ENCODE measurements around the gene DHRSX. TPM values are rescaled to one million over a fixed set of nuclear protein-coding genes. Genes with fewer than 3 reads are reported as not detected.

The DHRSX gene
- total and polyA plus RNA-seq, 2 donors (not counting 1 experiment from before 2014, with no cell fraction given) = 18.8 to 39.0 TPM

DNA sequence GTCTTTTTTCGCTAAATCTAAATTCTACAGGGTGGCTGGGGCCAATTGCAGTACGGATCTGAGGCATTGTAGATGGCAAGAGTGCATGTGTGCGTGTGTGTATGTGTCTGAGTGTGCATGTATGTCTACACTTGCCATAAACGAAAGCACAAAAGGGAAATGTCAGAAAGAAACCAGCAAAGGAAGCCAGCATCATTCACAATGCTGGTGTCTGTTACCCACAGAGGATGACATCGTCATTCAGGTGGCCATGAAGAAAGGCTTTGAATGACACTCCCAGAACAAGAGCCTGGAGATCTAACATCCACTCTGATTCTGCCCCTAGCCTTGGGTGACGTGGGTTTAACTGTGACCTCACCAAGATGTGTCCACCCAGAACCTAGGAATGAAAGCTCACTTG, 124.6 kb downstream of the DHRSX start:
- POLR2A ChIA-PET = no interaction called here
- H3K4me1 ChIP-seq (ENCODE audit: control insufficient read depth in 2 of 2, insufficient read depth in 2 of 2, low read length in 2 of 2) = peaks cover 0 to 6% of the 10 kb centered on the region in 2 donors
- H4K20me1 ChIP-seq (ENCODE audit: control insufficient read depth, insufficient read depth, low read length, poor library complexity, severe bottlenecking) = no peaks in the 10 kb centered on the region
- H3K27me3 ChIP-seq (replicated peaks in 1 of 4; ENCODE audit: control extremely low read depth in 1 of 4, control insufficient read depth in 3 of 4, insufficient read depth in 4 of 4, low read length in 3 of 4) = no peaks in the 10 kb centered on the region
- DNase-seq = no peak
- peaks cover 0 to 6% (median 0%) of the 10 kb centered on the region in 3 donors for H3K9me3 ChIP-seq (ENCODE audit: control extremely low read depth in 1 of 3, control insufficient read depth in 2 of 3, insufficient read depth in 1 of 3, low read length in 2 of 3)
- H3K9ac ChIP-seq (ENCODE audit: low read length) = no peak overlapping the region
- WGBS (ENCODE audit: insufficient coverage) = 91% methylated on average over 6 of the region's 6 CpGs
- no peak overlapping the region for H3K27ac Mint-ChIP-seq
- intact Hi-C loops (cut with micrococcal nuclease) = no loop called here
- no peak for ATAC-seq (ENCODE audit: low read depth)
- peaks cover 3% of the 10 kb centered on the region for H3K4me1 Mint-ChIP-seq
- TF ChIP-seq, protein P1, sequence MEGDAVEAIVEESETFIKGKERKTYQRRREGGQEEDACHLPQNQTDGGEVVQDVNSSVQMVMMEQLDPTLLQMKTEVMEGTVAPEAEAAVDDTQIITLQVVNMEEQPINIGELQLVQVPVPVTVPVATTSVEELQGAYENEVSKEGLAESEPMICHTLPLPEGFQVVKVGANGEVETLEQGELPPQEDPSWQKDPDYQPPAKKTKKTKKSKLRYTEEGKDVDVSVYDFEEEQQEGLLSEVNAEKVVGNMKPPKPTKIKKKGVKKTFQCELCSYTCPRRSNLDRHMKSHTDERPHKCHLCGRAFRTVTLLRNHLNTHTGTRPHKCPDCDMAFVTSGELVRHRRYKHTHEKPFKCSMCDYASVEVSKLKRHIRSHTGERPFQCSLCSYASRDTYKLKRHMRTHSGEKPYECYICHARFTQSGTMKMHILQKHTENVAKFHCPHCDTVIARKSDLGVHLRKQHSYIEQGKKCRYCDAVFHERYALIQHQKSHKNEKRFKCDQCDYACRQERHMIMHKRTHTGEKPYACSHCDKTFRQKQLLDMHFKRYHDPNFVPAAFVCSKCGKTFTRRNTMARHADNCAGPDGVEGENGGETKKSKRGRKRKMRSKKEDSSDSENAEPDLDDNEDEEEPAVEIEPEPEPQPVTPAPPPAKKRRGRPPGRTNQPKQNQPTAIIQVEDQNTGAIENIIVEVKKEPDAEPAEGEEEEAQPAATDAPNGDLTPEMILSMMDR (IDR thresholded peaks at IDR 0.05) = no peak
- H3K4me3 ChIP-seq (ENCODE audit: control extremely low read depth in 1 of 5, extremely low read depth in 1 of 5, insufficient read depth in 1 of 5, low read depth in 2 of 5, low read length in 4 of 5) = no peak overlapping the region
- H3K9me3 Mint-ChIP-seq (ENCODE audit: insufficient read depth) = peaks cover 3% of the 10 kb centered on the region
- H3K4me2 ChIP-seq (replicated peaks; ENCODE audit: low read depth, low read length, poor library complexity, severe bottlenecking) = no peak overlapping the region
- H3K27ac ChIP-seq (ENCODE audit: low read length in 2 of 2) = no peak overlapping the region
- H2AFZ ChIP-seq (ENCODE audit: insufficient read depth, low read depth, low read length, poor library complexity, severe bottlenecking) = no peak overlapping the region
- peaks cover 2% of the 10 kb centered on the region for H3K79me2 ChIP-seq (ENCODE audit: control insufficient read depth, insufficient read depth, low read length)
- peaks cover 0 to 7% of the 10 kb centered on the region in 2 experiments for H3K36me3 ChIP-seq (replicated peaks in 1 of 2; ENCODE audit: control extremely low read depth in 1 of 2, control insufficient read depth in 1 of 2, extremely low read depth in 1 of 2, insufficient read depth in 2 of 2, low read length in 1 of 2)
- H3K27me3 Mint-ChIP-seq = no peaks in the 10 kb centered on the region
- H3K4me3 Mint-ChIP-seq = no peak overlapping the region
- CTCF ChIA-PET = no interaction called here

DNA sequence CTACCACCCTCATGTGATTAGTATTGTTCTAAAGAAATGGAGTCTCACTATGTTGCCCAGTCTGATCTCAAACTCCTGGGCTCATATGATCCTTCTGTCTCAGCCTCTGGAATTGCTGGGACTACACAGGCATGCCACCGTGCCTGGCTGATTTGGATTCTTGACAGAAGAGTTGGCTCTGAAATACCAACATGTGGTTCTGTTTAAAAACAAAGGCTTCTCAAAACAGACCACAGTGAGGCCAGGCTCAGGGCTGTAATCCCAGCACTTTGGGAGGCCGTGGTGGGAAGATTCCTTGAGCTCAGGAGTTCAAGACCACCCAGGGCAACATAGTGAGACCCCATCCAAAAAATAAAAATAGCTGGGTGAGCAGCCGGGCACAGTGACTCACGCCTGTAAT, 126.7 kb downstream of the DHRSX start:
- no peak overlapping the region for H3K4me3 ChIP-seq (ENCODE audit: control extremely low read depth in 1 of 5, extremely low read depth in 1 of 5, insufficient read depth in 1 of 5, low read depth in 2 of 5, low read length in 4 of 5)
- no peak overlapping the region for H3K4me2 ChIP-seq (replicated peaks; ENCODE audit: low read depth, low read length, poor library complexity, severe bottlenecking)
- no peak for TF ChIP-seq EZH2 (IDR thresholded peaks at IDR 0.05; ENCODE audit: borderline replicate concordance, insufficient read depth, low read depth, low read length, poor library complexity, severe bottlenecking)
- TF ChIP-seq, protein P1 (IDR thresholded peaks at IDR 0.05) = no peak
- DNase-seq = no peak
- CTCF ChIA-PET = no interaction called here
- H3K79me2 ChIP-seq (ENCODE audit: control insufficient read depth, insufficient read depth, low read length) = peaks cover 3% of the 10 kb centered on the region
- H4K20me1 ChIP-seq (ENCODE audit: control insufficient read depth, insufficient read depth, low read length, poor library complexity, severe bottlenecking) = no peaks in the 10 kb centered on the region
- peaks cover 0 to 6% of the 10 kb centered on the region in 2 donors for H3K4me1 ChIP-seq (ENCODE audit: control insufficient read depth in 2 of 2, insufficient read depth in 2 of 2, low read length in 2 of 2)
- intact Hi-C loops (cut with micrococcal nuclease) = no loop called here
- WGBS (ENCODE audit: insufficient coverage) = 73% methylated on average over 2 of the region's 4 CpGs
- POLR2A ChIA-PET = no interaction called here
- no peaks in the 10 kb centered on the region for H3K27me3 Mint-ChIP-seq
- no peak overlapping the region for H3K27ac ChIP-seq (ENCODE audit: low read length in 2 of 2)
- no peak overlapping the region for H3K9ac ChIP-seq (ENCODE audit: low read length)
- H3K4me3 Mint-ChIP-seq = no peak overlapping the region
- peaks cover 3% of the 10 kb centered on the region for H3K4me1 Mint-ChIP-seq
- H3K27ac Mint-ChIP-seq = no peak overlapping the region
- no peaks in the 10 kb centered on the region for H3K9me3 Mint-ChIP-seq (ENCODE audit: insufficient read depth)
- ATAC-seq (ENCODE audit: low read depth) = no peak
- no peaks in the 10 kb centered on the region for H3K27me3 ChIP-seq (replicated peaks in 1 of 4; ENCODE audit: control extremely low read depth in 1 of 4, control insufficient read depth in 3 of 4, insufficient read depth in 4 of 4, low read length in 3 of 4)
- no peaks in the 10 kb centered on the region for H3K9me3 ChIP-seq (ENCODE audit: control extremely low read depth in 1 of 3, control insufficient read depth in 2 of 3, insufficient read depth in 1 of 3, low read length in 2 of 3)
- no peak overlapping the region for H2AFZ ChIP-seq (ENCODE audit: insufficient read depth, low read depth, low read length, poor library complexity, severe bottlenecking)
- H3K36me3 ChIP-seq (replicated peaks in 1 of 2; ENCODE audit: control extremely low read depth in 1 of 2, control insufficient read depth in 1 of 2, extremely low read depth in 1 of 2, insufficient read depth in 2 of 2, low read length in 1 of 2) = peaks cover 2 to 7% of the 10 kb centered on the region in 2 experiments
